Keratinocyte (primary cell): ENCODE results near the gene SLC25A39. TPM values are rescaled to one million over a fixed set of nuclear protein-coding genes. Genes with fewer than 3 reads are reported as not detected.

ENCODE experiments used
- DNase-seq: peaks from one replicate; pipeline ENCODE4 v3.0.0-alpha.2; 2011; ENCODE audit warnings: low read depth, missing footprints, low spot score
- FAIRE-seq: peaks from 2 replicates; lab custom pipeline; 2011; peaks lifted over from hg19 to GRCh38; lab: Jason Lieb, UNC
- H2AFZ ChIP-seq: 2 replicates; pipeline ENCODE4 v1.6.0; 2012; ENCODE audit warnings: low read length, control low read depth, inconsistent platforms; ENCODE audit not compliant: control insufficient read depth
- H3K27ac ChIP-seq: 2 replicates; pipeline ENCODE4 v1.5.1; 2011; ENCODE audit warnings: low read length; ENCODE audit not compliant: control insufficient read depth, insufficient read depth
- H3K27me3 ChIP-seq: 3 replicates; pipeline ENCODE4 v1.6.0; 2011; ENCODE audit warnings: low read length; ENCODE audit not compliant: control insufficient read depth, insufficient read depth; ENCODE audit errors: extremely low read depth
- H3K36me3 ChIP-seq, 2 experiments: 2 replicates in 1 of 2; 3 replicates in 1 of 2; pipeline ENCODE4 v1.5.1; 2011; ENCODE audit warnings: low read length in 2 of 2, mild to moderate bottlenecking in 1 of 2; ENCODE audit not compliant: control insufficient read depth in 2 of 2, insufficient read depth in 2 of 2; ENCODE audit errors: extremely low read depth in 1 of 2
- H3K4me1 ChIP-seq: 3 replicates; pipeline ENCODE4 v1.5.1; 2011; ENCODE audit warnings: low read length; ENCODE audit not compliant: control insufficient read depth, insufficient read depth; ENCODE audit errors: extremely low read depth
- H3K4me2 ChIP-seq: 3 replicates; pipeline ENCODE4 v1.6.0; 2011; ENCODE audit warnings: low read depth, low read length; ENCODE audit not compliant: control insufficient read depth, insufficient read depth; ENCODE audit errors: extremely low read depth
- H3K4me3 ChIP-seq, 3 experiments: fragments of 200-600 bp in 1 of 3; sonication (generic) in 1 of 3; 2 replicates in 2 of 3; 3 replicates in 1 of 3; pipeline ENCODE4 v1.5.1; 2011 to 2016; ENCODE audit warnings: low read length in 3 of 3, mild to moderate bottlenecking in 3 of 3, control low read depth in 2 of 3, inconsistent platforms in 1 of 3, low read depth in 1 of 3, mixed read lengths in 1 of 3, mixed run types in 1 of 3, moderate library complexity in 1 of 3; ENCODE audit not compliant: control insufficient read depth in 2 of 3, insufficient read depth in 2 of 3; ENCODE audit errors: extremely low read depth in 1 of 3
- H3K79me2 ChIP-seq: 2 replicates; pipeline ENCODE4 v1.6.0; 2012; ENCODE audit warnings: low read length; ENCODE audit not compliant: control insufficient read depth, insufficient read depth
- H3K9ac ChIP-seq: 3 replicates; pipeline ENCODE4 v1.6.0; 2011; ENCODE audit warnings: low read length; ENCODE audit not compliant: control insufficient read depth, insufficient read depth; ENCODE audit errors: extremely low read depth
- H3K9me1 ChIP-seq: 3 replicates; pipeline ENCODE4 v1.6.0; 2011; ENCODE audit warnings: low read length; ENCODE audit not compliant: control insufficient read depth, insufficient read depth; ENCODE audit errors: extremely low read depth
- H3K9me3 ChIP-seq: 2 replicates; pipeline ENCODE4 v1.5.1; 2012; ENCODE audit warnings: low read depth, low read length; ENCODE audit not compliant: control insufficient read depth
- H4K20me1 ChIP-seq: 3 replicates; pipeline ENCODE4 v1.6.0; 2011; ENCODE audit warnings: low read length; ENCODE audit not compliant: control insufficient read depth, insufficient read depth; ENCODE audit errors: extremely low read depth
- EZH2 ChIP-seq: IDR thresholded peaks from one replicate; pipeline ENCODE4 v1.6.1; 2012; ENCODE audit warnings: inconsistent platforms, mild to moderate bottlenecking, low read length, moderate library complexity
- dilution Hi-C: fragments of 300-500 bp; cut with MboI; formaldehyde crosslinking; loops from one replicate; pipeline ENCODE4 v1.7.0; 2020; ENCODE audit warnings: low sequenced_read_pairs; ENCODE audit not compliant: extremely low pct_ligation_motif_present
- polyA plus RNA-seq, 5 experiments: library from polyadenylated mRNA; depleted of rRNA in 3 of 5; stranded (reverse) in 3 of 5; stranded (forward) in 1 of 5; unstranded in 1 of 5; fragments of >200 nt; gene quantifications; 1 replicate in 1 of 5; 2 replicates in 3 of 5; 3 replicates in 1 of 5; pipeline versions ENCODE4 v1.2.1 to v1.2.3, GENCODE V29; 2011 to 2012; ENCODE audit warnings: missing spikeins in 2 of 5, low read depth in 1 of 5, low replicate concordance in 1 of 5
- TF ChIP-seq, protein P1 (sequence below), 3 experiments: IDR thresholded peaks in 1 of 3; conservative IDR thresholded peaks in 1 of 3; optimal IDR thresholded peaks in 1 of 3; 2 replicates in 2 of 3; 3 replicates in 1 of 3; pipeline versions ENCODE3 to v1.5.1; 2011; ENCODE audit warnings: low read length in 3 of 3, mild to moderate bottlenecking in 3 of 3, moderate library complexity in 2 of 3, control low read depth in 1 of 3, inconsistent platforms in 1 of 3; ENCODE audit not compliant: insufficient read depth in 2 of 3; ENCODE audit errors: extremely low read depth in 1 of 3

Gene SLC25A39
- polyA plus RNA-seq, 1 donor (not counting 4 experiments of a cell fraction or from before 2014, with no cell fraction given), result 108 TPM

DNA sequence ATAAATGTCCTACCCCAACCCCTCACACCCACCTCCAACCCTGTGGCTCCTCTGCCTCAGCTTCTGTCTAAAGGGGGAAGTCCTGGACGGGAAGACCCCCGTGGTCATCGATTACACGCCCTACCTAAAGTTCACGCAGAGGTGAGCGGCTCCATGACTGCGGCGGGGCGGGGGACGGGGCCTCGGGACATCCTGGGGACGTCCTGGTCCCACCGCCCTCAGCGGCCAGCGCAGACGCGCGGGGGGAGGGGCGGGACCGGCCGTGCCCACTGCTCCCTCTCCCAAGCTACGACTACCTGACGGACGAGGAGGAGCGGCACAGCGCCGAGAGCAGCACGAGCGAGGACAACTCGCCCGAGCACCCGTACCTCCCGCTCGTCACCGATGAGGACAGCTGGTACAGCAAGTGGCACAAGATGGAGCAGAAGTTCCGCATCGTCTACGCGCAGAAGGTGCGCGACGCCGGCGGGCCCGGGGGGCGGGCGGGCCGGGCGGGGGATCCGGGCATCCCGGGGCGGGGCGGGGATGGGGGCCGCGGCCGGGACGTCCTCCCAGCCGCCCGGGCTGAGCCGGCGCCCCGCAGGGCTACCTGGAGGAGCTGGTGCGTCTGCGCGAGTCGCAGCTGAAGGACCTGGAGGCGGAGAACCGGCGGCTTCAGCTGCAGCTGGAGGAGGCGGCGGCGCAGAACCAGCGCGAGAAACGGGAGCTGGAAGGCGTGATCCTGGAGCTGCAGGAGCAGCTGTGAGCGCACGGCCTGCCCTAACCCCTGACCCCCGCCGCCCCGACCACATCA lies 9.6 kb downstream of the SLC25A39 start:
- no peak for DNase-seq
- Histone ChIP-seq H3K79me2 (no peaks in the 10 kb centered on the region), H3K4me3 (peak overlapping the region; percentile 39 to 42 (median 39)), H3K9me1 (no peaks in the 10 kb centered on the region), H3K9me3 (no peaks in the 10 kb centered on the region), H3K36me3 (peaks cover 7 to 12% of the 10 kb centered on the region in 2 experiments), H3K27ac (no peak overlapping the region), H2AFZ (peak overlapping the region; percentile 81), H3K4me1 (peaks cover 11% of the 10 kb centered on the region), H4K20me1 (peaks cover 2% of the 10 kb centered on the region), H3K4me2 (peak overlapping the region; percentile 74), H3K27me3 (peaks cover 31% of the 10 kb centered on the region), H3K9ac (no peak overlapping the region)
- FAIRE-seq, result no peak
- peak; percentile 31 for TF ChIP-seq EZH2
- TF ChIP-seq, protein P1, sequence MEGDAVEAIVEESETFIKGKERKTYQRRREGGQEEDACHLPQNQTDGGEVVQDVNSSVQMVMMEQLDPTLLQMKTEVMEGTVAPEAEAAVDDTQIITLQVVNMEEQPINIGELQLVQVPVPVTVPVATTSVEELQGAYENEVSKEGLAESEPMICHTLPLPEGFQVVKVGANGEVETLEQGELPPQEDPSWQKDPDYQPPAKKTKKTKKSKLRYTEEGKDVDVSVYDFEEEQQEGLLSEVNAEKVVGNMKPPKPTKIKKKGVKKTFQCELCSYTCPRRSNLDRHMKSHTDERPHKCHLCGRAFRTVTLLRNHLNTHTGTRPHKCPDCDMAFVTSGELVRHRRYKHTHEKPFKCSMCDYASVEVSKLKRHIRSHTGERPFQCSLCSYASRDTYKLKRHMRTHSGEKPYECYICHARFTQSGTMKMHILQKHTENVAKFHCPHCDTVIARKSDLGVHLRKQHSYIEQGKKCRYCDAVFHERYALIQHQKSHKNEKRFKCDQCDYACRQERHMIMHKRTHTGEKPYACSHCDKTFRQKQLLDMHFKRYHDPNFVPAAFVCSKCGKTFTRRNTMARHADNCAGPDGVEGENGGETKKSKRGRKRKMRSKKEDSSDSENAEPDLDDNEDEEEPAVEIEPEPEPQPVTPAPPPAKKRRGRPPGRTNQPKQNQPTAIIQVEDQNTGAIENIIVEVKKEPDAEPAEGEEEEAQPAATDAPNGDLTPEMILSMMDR (optimal IDR thresholded peaks at IDR 0.05 in 1 of 3, IDR thresholded peaks at IDR 0.05 in 1 of 3, conservative IDR thresholded peaks at IDR 0.05 in 1 of 3; ENCODE audit: extremely low read depth in 1 of 3, insufficient read depth in 2 of 3, low read length in 3 of 3), result no peak
- dilution Hi-C loops, result no loop called here

DNA sequence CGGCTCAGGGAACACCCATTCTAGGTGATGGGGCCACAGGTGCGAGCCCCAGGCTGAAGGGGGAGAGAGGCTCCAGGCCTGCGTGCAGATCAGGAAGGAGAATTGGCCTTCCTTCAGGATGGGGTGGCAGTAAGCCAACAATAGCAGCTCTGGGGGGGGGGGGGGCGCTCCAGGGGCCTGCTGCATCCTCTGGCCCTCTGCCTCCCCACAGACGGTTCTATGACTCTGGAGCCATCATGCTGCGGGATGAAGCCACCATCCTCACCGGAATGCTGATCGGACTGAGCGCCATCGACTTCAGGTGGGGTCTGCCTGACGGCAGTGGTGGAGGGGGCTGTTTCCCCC lies 10.1 kb downstream of the SLC25A39 start:
- Histone ChIP-seq H3K4me1 (peaks cover 15% of the 10 kb centered on the region), H3K79me2 (no peaks in the 10 kb centered on the region), H3K9me1 (no peaks in the 10 kb centered on the region), H4K20me1 (peaks cover 2% of the 10 kb centered on the region), H2AFZ (no peak overlapping the region), H3K36me3 (peaks cover 1 to 6% of the 10 kb centered on the region in 2 experiments), H3K9ac (no peak overlapping the region), H3K27ac (no peak overlapping the region), H3K9me3 (no peaks in the 10 kb centered on the region), H3K4me3 (peak overlapping the region in 2 of 3 experiments; percentile 39 to 42), H3K4me2 (peak overlapping the region; percentile 74), H3K27me3 (peaks cover 31% of the 10 kb centered on the region)
- dilution Hi-C loops, result no loop called here
- no peak for FAIRE-seq
- no peak for DNase-seq
- TF ChIP-seq, protein P1 (optimal IDR thresholded peaks at IDR 0.05 in 1 of 3, IDR thresholded peaks at IDR 0.05 in 1 of 3, conservative IDR thresholded peaks at IDR 0.05 in 1 of 3; ENCODE audit: extremely low read depth in 1 of 3, insufficient read depth in 2 of 3, low read length in 3 of 3), result no peak
- peak; percentile 70 for TF ChIP-seq EZH2
